Measurements from ENCODE around the gene PLAU. TPM values are rescaled to one million over a fixed set of nuclear protein-coding genes. Genes with fewer than 3 reads are reported as not detected.

The PLAU gene
- total and polyA plus RNA-seq, 9 of the 15 experiments (the other 6 are each of a cell fraction or from before 2014, with no cell fraction given): 2.1 to 16.9 (median 3.3) TPM

GRCh38 chr10:73867126-73867807 lies 43.7 kb upstream of the PLAU start:
- H3K4me3 ChIP-seq: no peak overlapping the region
- no peak for DNase-seq (ENCODE audit: extremely low read depth in 1 of 4, low spot score in 3 of 4)
- H3K27me3 ChIP-seq (ENCODE audit: control insufficient read depth in 2 of 2, insufficient read depth in 2 of 2, low read length in 2 of 2): no peaks in the 10 kb centered on the region
- ChIA-PET CTCF (ENCODE audit: low intra/inter-chr PET ratio) (interaction anchor here (0.7 kb wide), 1 partner anchor 13 kb away, joined by 3 read pairs; no protein-coding TSS in a partner anchor), POLR2A (interaction anchor here (0.6 to 1.5 kb wide), 9 partner anchors 10 to 371 kb away, joined by 3 to 5 read pairs (median 3); partner anchors contain the start of gene PPP3CB)
- no peak overlapping the region for H3K4me2 ChIP-seq (ENCODE audit: insufficient read depth, low read length)
- peaks cover 15 to 22% of the 10 kb centered on the region in 2 experiments for H3K4me1 ChIP-seq (replicated peaks in 1 of 2; ENCODE audit: control insufficient read depth in 2 of 2, insufficient read depth in 2 of 2, low read length in 2 of 2)
- peak overlapping the region in 1 of 2 experiments; percentile 77; a peak in 2 of 4 replicates for H3K9ac ChIP-seq (ENCODE audit: insufficient read depth in 1 of 2, low read depth in 2 of 2, low read length in 2 of 2)
- WGBS (ENCODE audit: insufficient coverage, low coverage, missing lambda C conversion rate): 68% methylated on average over 9 of the region's 10 CpGs
- no TSS peak for BruUV-seq (replicated peaks)
- intact Hi-C loops (cut with micrococcal nuclease): no loop called here
- ATAC-seq: 0 out of 3 replicates have a peak, but pooled peaks have one; percentile 14
- TF ChIP-seq TFAM (CRISPR knock-in tag; conservative IDR thresholded peaks at IDR 0.05): no peak
- TF ChIP-seq BRD4 (IDR thresholded peaks at IDR 0.05): no peak
- TF ChIP-seq CTCF (IDR thresholded peaks at IDR 0.05 in 2 of 3, conservative IDR thresholded peaks at IDR 0.05 in 1 of 3; ENCODE audit: insufficient read depth in 2 of 3, low read depth in 1 of 3, low read length in 3 of 3): peak in 1 of 3 experiments; percentile 18; a peak in 1 of 6 replicates
- no peak for TF ChIP-seq PPARD (CRISPR knock-in tag; IDR thresholded peaks at IDR 0.05)
- no peak for TF ChIP-seq CREBBP (IDR thresholded peaks at IDR 0.05; ENCODE audit: low read depth, low read length)
- no peak for TF ChIP-seq HOMEZ (CRISPR knock-in tag; IDR thresholded peaks at IDR 0.05)
- no peak for TF ChIP-seq ETV1 (tag; conservative IDR thresholded peaks at IDR 0.05; ENCODE audit: low read depth)
- no peak for TF ChIP-seq EP300 (IDR thresholded peaks at IDR 0.05; ENCODE audit: low read length)
- no peak overlapping the region for H3K27ac ChIP-seq (ENCODE audit: extremely low read depth, low read depth, low read length)
- FAIRE-seq: no peak
- H3K9me3 ChIP-seq (replicated peaks; ENCODE audit: control insufficient read depth, insufficient read depth, low read depth, low read length): no peaks in the 10 kb centered on the region
- in situ Hi-C loops (cut with MboI): no loop called here
- peaks cover 13% of the 10 kb centered on the region; the same call in 1 of the 2 replicates for H4K20me1 ChIP-seq (replicated peaks; ENCODE audit: control insufficient read depth, insufficient read depth, low read length)
- H2AFZ ChIP-seq (ENCODE audit: low read depth, low read length): no peak overlapping the region
- H3K9me1 ChIP-seq (ENCODE audit: control insufficient read depth, insufficient read depth, low read length): no peaks in the 10 kb centered on the region
- peaks cover 10% of the 10 kb centered on the region; the same call in 1 of the 3 replicates for H3K79me2 ChIP-seq (ENCODE audit: control insufficient read depth, insufficient read depth, low read length)
- peaks cover 89% of the 10 kb centered on the region for H3K36me3 ChIP-seq (ENCODE audit: control insufficient read depth, insufficient read depth, low read length)

Data from K562 (cell line).